IMR-90 (cell line): ENCODE results near the gene KCNMA1. TPM values are rescaled to one million over a fixed set of nuclear protein-coding genes. Genes with fewer than 3 reads are reported as not detected.

ENCODE experiments used
- ATAC-seq: fragments of 200-7000 bp; cut with Tn5 transposase; 2 replicates; pipeline ENCODE4 v1.9.1; 2020; ENCODE audit warnings: low read depth, mild to moderate bottlenecking, moderate library complexity
- BruUV-seq: library from RNA; stranded (reverse); fragments of 400-500 nt; replicated peaks from 2 replicates; lab custom pipeline; 2021; lab: Mats Ljungman, UMichigan
- CTCF ChIA-PET: fragments of 300-600 bp; formaldehyde crosslinking; extraction: SDS; loops from one replicate; lab custom pipeline; 2021; ENCODE audit warnings: antibody characterized with exemption; lab: Yijun Ruan, JAX
- POLR2A ChIA-PET: fragments of 300-600 bp; sonication (Branson Sonifier 250); formaldehyde crosslinking; loops from one replicate; lab custom pipeline; 2022; ENCODE audit warnings: antibody characterized with exemption; ENCODE audit not compliant: unreplicated experiment; lab: Charles Lee
- DNase-seq: peaks from one replicate; pipeline ENCODE4 v3.0.0; 2013
- H2AFZ ChIP-seq: replicated peaks from 2 replicates; pipeline ENCODE3; 2013; ENCODE audit warnings: low read length, mild to moderate bottlenecking; ENCODE audit not compliant: poor library complexity
- H2AK5ac ChIP-seq: 2 replicates; pipeline ENCODE4 v1.6.1; 2013; ENCODE audit warnings: low read depth, low read length, inconsistent platforms
- H2AK9ac ChIP-seq: replicated peaks from 2 replicates; pipeline ENCODE3; 2013; ENCODE audit warnings: mild to moderate bottlenecking, low read depth, low read length, moderate library complexity; ENCODE audit not compliant: poor library complexity
- H2BK120ac ChIP-seq: 2 replicates; pipeline ENCODE4 v1.6.1; 2013; ENCODE audit warnings: low read depth, low read length, inconsistent platforms
- H2BK15ac ChIP-seq: 3 replicates; pipeline ENCODE4 v1.6.1; 2013; ENCODE audit warnings: low read depth, low read length, inconsistent platforms
- H2BK20ac ChIP-seq: 2 replicates; pipeline ENCODE4 v1.6.1; 2013; ENCODE audit warnings: low read depth, mild to moderate bottlenecking, inconsistent platforms, low read length, moderate library complexity
- H2BK5ac ChIP-seq: 2 replicates; pipeline ENCODE4 v1.6.1; 2013; ENCODE audit warnings: mild to moderate bottlenecking, low read depth, low read length, inconsistent platforms; ENCODE audit not compliant: poor library complexity, severe bottlenecking
- H3K14ac ChIP-seq: replicated peaks from 2 replicates; pipeline ENCODE4 v1.6.1; 2013; ENCODE audit warnings: low read depth, low read length, inconsistent platforms
- H3K18ac ChIP-seq: 2 replicates; pipeline ENCODE4 v1.6.1; 2013; ENCODE audit warnings: low read depth, low read length, control low read depth
- H3K23ac ChIP-seq: 2 replicates; pipeline ENCODE4 v1.6.1; 2013; ENCODE audit warnings: low read depth, low read length, inconsistent platforms
- H3K27ac ChIP-seq: 2 replicates; pipeline ENCODE4 v1.5.1; 2013; ENCODE audit warnings: mild to moderate bottlenecking, control low read depth, low read length; ENCODE audit not compliant: insufficient read depth
- H3K27me3 ChIP-seq: 2 replicates; pipeline ENCODE4 v1.6.1; 2013; ENCODE audit warnings: low read length; ENCODE audit not compliant: control insufficient read depth, insufficient read depth
- H3K36me3 ChIP-seq: 2 replicates; pipeline ENCODE4 v1.6.1; 2013; ENCODE audit warnings: low read length, mixed read lengths; ENCODE audit not compliant: control insufficient read depth, insufficient read depth
- H3K4ac ChIP-seq: 2 replicates; pipeline ENCODE4 v1.6.1; 2013; ENCODE audit warnings: low read depth, low read length, inconsistent platforms
- H3K4me1 ChIP-seq: 2 replicates; pipeline ENCODE4 v1.6.1; 2013; ENCODE audit warnings: low read length, mixed read lengths; ENCODE audit not compliant: control insufficient read depth, insufficient read depth
- H3K4me2 ChIP-seq: 2 replicates; pipeline ENCODE4 v1.6.1; 2013; ENCODE audit warnings: low read depth, mild to moderate bottlenecking, control low read depth, low read length, moderate library complexity
- H3K4me3 ChIP-seq: 2 replicates; pipeline ENCODE4 v1.5.1; 2013; ENCODE audit warnings: low read depth, mild to moderate bottlenecking, control low read depth, low read length, moderate library complexity; ENCODE audit not compliant: insufficient read depth
- H3K56ac ChIP-seq: 2 replicates; pipeline ENCODE4 v1.6.1; 2013; ENCODE audit warnings: low read length, inconsistent platforms; ENCODE audit not compliant: insufficient read depth; ENCODE audit errors: extremely low read depth
- H3K79me1 ChIP-seq, 2 experiments: 2 replicates each; pipeline ENCODE4 v1.6.1; 2013; ENCODE audit warnings: low read length in 2 of 2, inconsistent platforms in 1 of 2, low read depth in 1 of 2
- H3K9ac ChIP-seq: 2 replicates; pipeline ENCODE4 v1.6.1; 2013; ENCODE audit warnings: low read depth, low read length, control low read depth
- H3K9me1 ChIP-seq: 2 replicates; pipeline ENCODE4 v1.6.1; 2013; ENCODE audit warnings: low read length, inconsistent platforms; ENCODE audit not compliant: insufficient read depth
- H3K9me3 ChIP-seq: 2 replicates; pipeline ENCODE4 v1.6.1; 2013; ENCODE audit warnings: low read length; ENCODE audit not compliant: control insufficient read depth, insufficient read depth
- H4K20me1 ChIP-seq: 2 replicates; pipeline ENCODE4 v1.6.1; 2013; ENCODE audit warnings: low read length, inconsistent platforms; ENCODE audit not compliant: insufficient read depth
- H4K5ac ChIP-seq: 2 replicates; pipeline ENCODE4 v1.6.1; 2013; ENCODE audit warnings: mild to moderate bottlenecking, low read depth, low read length, control low read depth
- H4K8ac ChIP-seq, 2 experiments: 2 replicates each; pipeline ENCODE4 v1.6.1; 2013; ENCODE audit warnings: low read depth in 2 of 2, low read length in 2 of 2, control low read depth in 1 of 2, inconsistent platforms in 1 of 2
- H4K91ac ChIP-seq: 2 replicates; pipeline ENCODE4 v1.6.1; 2013; ENCODE audit warnings: low read depth, low read length, inconsistent platforms; ENCODE audit not compliant: insufficient read depth
- BHLHE40 ChIP-seq: fragments of 150-350 bp; IDR thresholded peaks from 2 replicates; pipeline ENCODE4 v1.6.1; 2016; ENCODE audit warnings: mild to moderate bottlenecking, low read depth, low read length
- CEBPB ChIP-seq: IDR thresholded peaks from 2 replicates; pipeline ENCODE4 v1.6.1; 2012; ENCODE audit warnings: low read depth, low read length, improper control_type of control experiment
- CHD1 ChIP-seq: IDR thresholded peaks from 2 replicates; pipeline ENCODE4 v1.6.1; 2012; ENCODE audit warnings: low read depth, low read length, improper control_type of control experiment
- FOS ChIP-seq: fragments of 150-350 bp; IDR thresholded peaks from 2 replicates; pipeline ENCODE4 v1.6.1; 2016; ENCODE audit warnings: low read depth, low read length
- MAFK ChIP-seq: IDR thresholded peaks from 2 replicates; pipeline ENCODE4 v1.6.1; 2012; ENCODE audit warnings: low read depth, low read length, improper control_type of control experiment
- MAZ ChIP-seq: IDR thresholded peaks from 2 replicates; pipeline ENCODE4 v1.6.1; 2012; ENCODE audit warnings: low read depth, mild to moderate bottlenecking, low read length, improper control_type of control experiment, moderate library complexity, borderline replicate concordance
- RCOR1 ChIP-seq: IDR thresholded peaks from 2 replicates; pipeline ENCODE4 v1.6.1; 2012; ENCODE audit warnings: mild to moderate bottlenecking, low read length, improper control_type of control experiment; ENCODE audit not compliant: insufficient replicate concordance
- WGBS, 2 experiments: methylation state at CpG; one replicate each; pipeline versions ENCODE4 v1.1.5 to v1.1.7; 2013; ENCODE audit warnings: missing lambda C conversion rate in 2 of 2; ENCODE audit not compliant: insufficient read length in 1 of 2; ENCODE audit errors: extremely low coverage in 2 of 2; 5-methylcytosine and 5-hydroxymethylcytosine counted together
- dilution Hi-C: fragments of 300-500 bp; cut with HindIII; formaldehyde crosslinking; loops from one replicate; pipeline ENCODE4 v1.14.3; 2018; ENCODE audit warnings: low sequenced_read_pairs; ENCODE audit not compliant: unreplicated experiment
- in situ Hi-C: fragments of 300-500 bp; cut with MboI; formaldehyde crosslinking; loops from 3 replicates; pipeline ENCODE4 v1.14.3; 2019; ENCODE audit warnings: low sequenced_read_pairs, inconsistent platforms, mixed read lengths
- intact Hi-C: fragments of 100-400 bp; cut with micrococcal nuclease; formaldehyde crosslinking; loops from 2 replicates; pipeline ENCODE4 v1.10.0; 2022
- polyA plus RNA-seq, 3 experiments: library from polyadenylated mRNA; depleted of rRNA; stranded (reverse); fragments of >200 nt; gene quantifications; 2 replicates each; pipeline ENCODE4 v1.2.3, GENCODE V29; 2012; ENCODE audit warnings: low replicate concordance in 1 of 3
- total RNA-seq: library from RNA; depleted of rRNA; stranded (reverse); fragments of >200 nt; gene quantifications from 2 replicates; pipeline ENCODE4 v1.2.3, GENCODE V29; 2012

KCNMA1 gene
- total and polyA plus RNA-seq, 2 of the 4 experiments (the other 2 are of a cell fraction) = 25.6 to 29.6 TPM

GRCh38 chr10:77421591-77421990, 216.0 kb downstream of the KCNMA1 start:
- Histone ChIP-seq H2BK20ac (peak overlapping the region; percentile 26; the same call in 1 of the 2 replicates), H3K9me1 (peaks cover 25% of the 10 kb centered on the region), H3K79me1 (peaks cover 0 to 11% of the 10 kb centered on the region in 2 experiments; a peak in 2 of 4 replicates), H4K5ac (no peak overlapping the region), H3K56ac (no peak overlapping the region), H3K36me3 (no peaks in the 10 kb centered on the region), H3K27ac (no peak overlapping the region), H4K8ac (no peak overlapping the region; a peak in 1 of 4 replicates), H3K27me3 (no peaks in the 10 kb centered on the region), H3K4me1 (peaks cover 19% of the 10 kb centered on the region), H2BK5ac (no peak overlapping the region), H3K4me2 (no peak overlapping the region), H2BK120ac (peak overlapping the region; percentile 58), H2AK5ac (no peak overlapping the region), H4K91ac (no peak overlapping the region; the same call in 1 of the 2 replicates), H4K20me1 (no peaks in the 10 kb centered on the region), H3K9me3 (no peaks in the 10 kb centered on the region), H2BK15ac (peak overlapping the region; percentile 24; the same call in 1 of the 3 replicates), H3K4ac (peak overlapping the region; percentile 37), H2AFZ (no peak overlapping the region), H3K9ac (no peak overlapping the region), H3K4me3 (no peak overlapping the region), H3K14ac (peak overlapping the region; percentile 44; the same call in 1 of the 2 replicates), H3K18ac (no peak overlapping the region; the same call in 1 of the 2 replicates), H3K23ac (peak overlapping the region; percentile 4), H2AK9ac (no peak overlapping the region)
- DNase-seq (no peak), ATAC-seq (no peak)
- ChIA-PET POLR2A (no interaction called here), CTCF (interaction anchor here (1.5 kb wide), 1 partner anchor 248 kb away, joined by 3 read pairs; no protein-coding TSS in a partner anchor)
- in situ Hi-C loops (no loop called here), dilution Hi-C loops (no loop called here), intact Hi-C loops (loop anchor here (10.0 kb wide), 1 partner anchor 247 kb away; no protein-coding TSS in a partner anchor)
- TF ChIP-seq CEBPB (no peak), MAFK (no peak), BHLHE40 (no peak), FOS (no peak), RCOR1 (no peak), CHD1 (no peak), MAZ (no peak)
- BruUV-seq = no TSS peak
- no CpG with 5 or more reads among the region's 4 CpGs for WGBS, 2 experiments
